ENCODE results near the gene UBAP1L.

DNA sequence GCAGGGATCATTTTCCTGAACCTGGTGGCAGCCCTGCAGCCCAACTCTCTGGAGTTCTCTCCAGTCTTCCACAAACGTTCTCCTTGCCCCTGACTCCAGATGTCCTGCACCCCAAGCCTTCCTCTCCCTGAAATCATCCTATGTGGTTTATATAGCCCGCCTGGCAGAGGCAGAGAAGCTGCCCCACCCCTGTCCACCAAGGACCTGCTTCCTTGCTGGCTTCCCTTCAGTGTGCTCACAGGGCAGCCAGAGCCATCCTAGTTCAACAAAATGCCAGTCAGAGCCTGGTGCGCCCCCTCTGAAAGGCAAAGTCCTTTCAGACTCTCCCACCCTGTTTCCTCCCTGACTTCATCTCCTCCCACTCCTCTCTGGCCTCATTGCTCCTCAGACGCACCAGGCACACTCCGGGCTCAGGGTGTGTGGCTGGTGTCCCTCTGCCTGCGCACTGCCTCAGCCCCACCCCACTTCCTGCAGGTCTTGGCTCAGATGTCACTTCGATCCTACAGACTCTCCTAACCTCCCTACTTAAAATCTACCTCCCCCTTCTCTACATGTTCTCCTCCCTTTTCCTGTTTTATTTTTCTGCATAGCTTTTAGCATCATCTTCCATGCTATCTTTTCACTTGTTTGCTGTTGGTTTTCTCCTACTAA is 32.6 kb downstream of the UBAP1L start:
- no peak for TF ChIP-seq EZH2 (IDR thresholded peaks at IDR 0.05; ENCODE audit: low read length)
- TF ChIP-seq, protein P1, sequence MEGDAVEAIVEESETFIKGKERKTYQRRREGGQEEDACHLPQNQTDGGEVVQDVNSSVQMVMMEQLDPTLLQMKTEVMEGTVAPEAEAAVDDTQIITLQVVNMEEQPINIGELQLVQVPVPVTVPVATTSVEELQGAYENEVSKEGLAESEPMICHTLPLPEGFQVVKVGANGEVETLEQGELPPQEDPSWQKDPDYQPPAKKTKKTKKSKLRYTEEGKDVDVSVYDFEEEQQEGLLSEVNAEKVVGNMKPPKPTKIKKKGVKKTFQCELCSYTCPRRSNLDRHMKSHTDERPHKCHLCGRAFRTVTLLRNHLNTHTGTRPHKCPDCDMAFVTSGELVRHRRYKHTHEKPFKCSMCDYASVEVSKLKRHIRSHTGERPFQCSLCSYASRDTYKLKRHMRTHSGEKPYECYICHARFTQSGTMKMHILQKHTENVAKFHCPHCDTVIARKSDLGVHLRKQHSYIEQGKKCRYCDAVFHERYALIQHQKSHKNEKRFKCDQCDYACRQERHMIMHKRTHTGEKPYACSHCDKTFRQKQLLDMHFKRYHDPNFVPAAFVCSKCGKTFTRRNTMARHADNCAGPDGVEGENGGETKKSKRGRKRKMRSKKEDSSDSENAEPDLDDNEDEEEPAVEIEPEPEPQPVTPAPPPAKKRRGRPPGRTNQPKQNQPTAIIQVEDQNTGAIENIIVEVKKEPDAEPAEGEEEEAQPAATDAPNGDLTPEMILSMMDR (optimal IDR thresholded peaks at IDR 0.05 in 1 of 3, IDR thresholded peaks at IDR 0.05 in 1 of 3, conservative IDR thresholded peaks at IDR 0.05 in 1 of 3; ENCODE audit: extremely low read depth in 1 of 3, insufficient read depth in 2 of 3, low read length in 3 of 3), result no peak

All from keratinocyte (primary cell).